Measurements from ENCODE around the gene RNF17.
"Not testable (repeated sequence)": the region's sequence is repeated elsewhere in the genome, so short reads cannot be mapped to it uniquely, and the experiment has no call there.

The RNF17 gene

GRCh38 chr13:24763596-24764275 is at the start of gene RNF17:
RNF17 (plus strand) TSS chr13:24764169; CDS start chr13:24764204, 35 bp downstream.
- DNase-seq, result no peak

GRCh38 chr13:24716011-24716410 is 48.0 kb upstream of the RNF17 start:
- DNase-seq, result no peak

DNA sequence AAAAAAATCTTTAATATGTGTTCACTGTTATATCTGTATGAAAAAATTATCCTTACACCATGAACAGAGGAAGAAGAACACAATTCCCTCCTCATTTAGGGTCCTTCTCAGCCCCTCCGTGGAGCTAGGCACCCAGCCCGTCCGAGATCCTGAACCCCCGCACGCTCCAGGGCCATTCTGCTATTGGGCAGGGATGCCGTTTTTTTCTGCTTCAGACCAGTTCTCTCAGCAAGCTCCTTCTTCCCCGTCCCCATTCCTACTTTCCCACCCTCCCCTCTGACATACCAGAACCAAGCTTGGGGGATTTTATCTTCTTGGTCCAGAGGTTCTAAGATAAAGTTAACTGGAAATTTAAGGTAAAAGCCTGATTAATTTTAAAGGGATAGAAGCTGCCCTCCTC is 47.5 kb upstream of the RNF17 start:
- no peak for DNase-seq

- DNase-seq, result no peak
Measured at GRCh38 chr13:24717217-24717616, 46.8 kb upstream of the RNF17 start.

DNA sequence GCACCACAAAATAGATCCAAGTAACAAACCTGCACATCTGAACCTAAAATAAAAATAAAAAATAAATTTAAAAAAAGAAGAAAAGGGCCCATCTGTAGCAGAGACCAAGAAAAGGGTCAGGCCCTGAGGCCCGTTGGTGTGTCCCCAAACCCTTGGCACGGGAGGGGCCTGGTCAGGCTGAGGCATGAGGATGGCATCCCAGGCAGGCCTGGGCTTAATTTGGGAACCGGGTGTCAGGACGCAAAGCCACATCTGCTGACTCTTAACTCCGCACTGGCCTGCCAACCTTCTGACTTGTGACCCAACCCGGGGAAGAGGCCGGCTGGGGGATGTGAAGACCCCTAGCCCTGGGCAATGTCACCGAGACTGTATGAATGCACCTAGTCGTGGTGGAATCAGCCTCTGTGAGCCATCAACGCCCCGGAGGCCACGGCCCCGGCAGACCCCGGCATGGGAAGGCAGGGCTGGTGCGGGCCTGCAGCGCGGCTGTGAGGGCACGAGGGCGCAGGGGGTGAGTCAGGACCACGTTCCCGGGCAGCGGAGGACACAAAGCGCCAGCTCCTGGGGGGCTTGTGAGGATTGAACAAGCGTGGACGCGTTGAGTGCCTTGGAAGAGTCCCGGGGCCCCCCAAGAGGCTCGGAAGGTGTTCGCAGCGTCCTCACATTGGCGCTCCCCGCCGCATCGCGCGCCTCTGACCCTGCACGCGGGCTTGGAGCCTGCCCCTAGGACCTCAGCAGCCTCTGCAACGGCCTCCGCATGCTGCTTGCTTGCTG is 45.6 kb upstream of the RNF17 start:
- no peak for DNase-seq

DNA sequence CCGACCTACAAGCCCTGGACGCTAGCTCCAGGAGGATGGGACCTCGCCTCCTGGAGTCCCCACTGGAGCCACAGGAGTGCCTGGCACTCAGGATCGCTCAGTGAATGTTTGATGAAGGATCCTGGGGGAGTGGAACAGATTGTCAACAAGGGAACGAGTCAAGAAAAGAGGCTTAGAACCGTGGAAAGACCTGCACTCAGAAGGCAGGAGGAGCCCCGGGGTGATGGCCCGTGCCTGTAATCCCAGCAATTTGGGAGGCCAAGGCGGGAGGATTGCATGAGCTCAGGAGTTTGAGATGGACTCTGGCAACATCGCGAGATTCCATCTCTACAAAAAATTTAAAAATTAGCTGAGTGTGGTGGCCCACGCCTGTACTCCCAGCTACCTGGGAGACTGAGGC is 44.8 kb upstream of the RNF17 start:
- DNase-seq, result no peak

DNA sequence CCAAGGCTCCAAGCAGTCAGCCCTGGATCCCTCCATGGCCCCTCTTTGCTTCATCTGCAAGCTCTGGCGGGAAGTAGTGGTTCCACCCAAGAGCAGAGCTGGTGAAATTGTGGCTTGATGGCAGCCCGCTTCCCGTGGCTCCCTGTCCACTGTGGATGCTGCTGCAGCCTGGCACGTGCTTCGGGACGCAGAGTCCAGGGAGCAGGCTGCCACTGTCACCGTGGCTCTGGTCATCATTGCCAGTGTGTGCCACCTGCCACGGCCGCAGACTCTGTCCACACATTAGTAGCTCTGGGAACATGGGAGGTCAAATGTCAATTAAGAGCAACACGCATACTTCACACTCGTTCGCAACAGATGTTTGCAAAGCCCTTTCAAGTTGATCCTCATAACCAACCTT is 40.8 kb upstream of the RNF17 start:
- DNase-seq, result no peak

- DNase-seq, result no peak
Measured at GRCh38 chr13:24724714-24725113, 39.3 kb upstream of the RNF17 start.

DNA sequence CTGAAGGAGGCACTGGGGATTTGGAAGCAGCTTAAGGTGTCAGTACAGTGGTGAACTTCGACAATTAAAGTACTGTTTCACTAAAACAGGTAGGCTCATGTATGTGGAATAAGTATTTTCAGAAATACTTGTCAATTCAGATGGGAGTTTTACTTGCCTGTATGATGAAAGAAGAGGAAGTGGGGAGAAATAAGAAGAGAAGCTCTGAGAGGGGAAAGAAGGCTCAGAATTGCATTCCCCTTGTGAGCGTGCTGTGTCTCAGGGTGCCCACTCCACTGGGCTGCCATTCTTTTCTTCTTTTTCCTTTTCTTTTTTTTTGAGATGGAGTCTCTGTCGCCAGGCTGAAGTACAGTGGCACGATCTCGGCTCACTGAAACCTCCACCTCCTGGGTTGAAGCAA is 38.6 kb upstream of the RNF17 start:
- no peak for DNase-seq

DNA sequence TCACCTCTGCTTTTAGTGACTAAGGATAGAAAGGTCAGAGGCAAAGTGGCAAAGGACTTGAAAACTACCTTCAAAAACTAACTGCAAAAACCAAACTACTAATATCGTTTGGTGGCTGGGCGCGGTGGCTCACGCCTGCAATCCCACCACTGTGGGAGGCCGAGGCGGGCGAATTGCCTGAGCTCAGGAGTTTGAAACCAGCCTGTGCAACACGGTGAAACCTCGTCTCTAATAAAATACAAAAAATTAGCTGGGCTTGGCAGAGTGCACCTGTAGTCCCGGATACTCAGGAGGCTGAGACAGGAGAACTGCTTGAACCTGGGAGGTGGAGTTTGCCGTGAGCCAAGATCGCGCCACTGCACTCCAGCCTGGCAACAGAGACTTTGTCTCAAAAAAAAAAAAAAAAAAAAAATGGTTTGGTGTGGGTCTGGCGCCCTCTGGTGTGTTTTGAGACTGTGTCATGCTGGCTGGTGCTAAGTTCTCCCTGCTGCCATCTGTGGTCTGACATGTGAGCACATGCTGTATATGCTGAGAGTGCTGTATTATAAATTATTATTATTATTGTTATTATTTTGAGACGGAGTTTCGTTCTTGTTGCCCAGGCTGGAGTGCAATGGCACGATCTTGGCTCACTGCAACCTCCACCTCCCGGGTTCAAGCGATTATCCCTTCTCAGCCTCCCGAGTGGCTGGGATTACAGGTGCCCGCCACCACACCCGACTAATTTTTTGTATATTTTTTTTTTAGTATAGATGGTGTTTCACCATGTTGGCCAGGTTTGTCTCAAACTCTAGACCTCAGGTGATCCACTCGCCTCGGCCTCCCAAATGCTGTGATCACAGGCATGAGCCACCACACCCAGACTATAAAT is 36.0 kb upstream of the RNF17 start:
- DNase-seq, result peak; percentile 64 to 68

DNA sequence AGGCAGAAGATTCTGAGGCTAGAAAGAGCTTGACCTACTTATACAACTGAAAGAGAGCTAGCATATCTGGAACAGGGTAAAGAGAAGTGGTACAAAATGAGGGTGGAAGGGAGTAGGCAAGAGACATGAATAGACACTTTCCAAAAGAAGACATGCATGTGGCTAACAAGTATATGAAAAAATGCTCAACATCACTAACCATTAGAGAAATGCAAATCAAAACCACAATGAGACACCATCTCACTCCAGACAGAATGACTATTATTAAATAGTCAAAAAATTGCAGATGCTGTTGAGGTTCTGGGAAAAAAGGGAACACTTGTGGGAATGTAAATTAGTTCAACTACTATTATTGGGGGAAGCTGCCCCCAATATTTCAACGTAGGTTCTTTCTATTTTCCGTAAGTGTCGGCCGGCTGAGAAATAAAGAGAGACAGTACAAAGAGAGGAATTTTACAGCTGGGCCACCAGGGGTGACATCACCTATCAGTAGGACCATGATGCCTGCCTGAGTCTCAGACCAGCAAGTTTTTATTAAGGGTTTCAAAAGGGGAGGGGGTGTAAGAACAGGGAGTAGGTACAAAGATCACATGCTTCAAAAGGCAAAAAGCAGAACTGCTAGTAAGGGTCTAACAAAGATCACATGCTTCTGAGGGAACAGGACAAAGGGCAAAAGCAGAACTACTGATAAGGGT is 32.9 kb upstream of the RNF17 start:
- not testable (repeated sequence) for DNase-seq

DNA sequence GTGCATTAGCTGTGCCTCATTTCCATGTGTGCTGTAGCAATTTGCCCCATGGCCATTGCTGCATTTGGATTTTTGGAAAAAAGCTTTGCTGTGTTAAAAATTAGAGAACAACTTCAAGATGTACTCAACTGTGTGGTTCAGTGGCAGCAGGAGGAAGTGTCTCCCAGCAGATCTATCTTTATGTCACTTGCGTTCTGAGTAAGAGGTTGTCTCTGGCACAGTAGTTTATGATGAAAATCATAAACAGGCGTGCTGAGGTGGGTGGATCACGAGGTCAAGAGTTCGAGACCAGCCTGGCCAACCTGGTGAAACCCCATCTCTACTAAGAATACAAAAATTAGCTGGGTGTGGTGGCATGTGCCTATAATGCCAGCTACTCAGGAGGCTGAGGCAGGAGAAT is 29.0 kb upstream of the RNF17 start:
- DNase-seq, result no peak

DNA sequence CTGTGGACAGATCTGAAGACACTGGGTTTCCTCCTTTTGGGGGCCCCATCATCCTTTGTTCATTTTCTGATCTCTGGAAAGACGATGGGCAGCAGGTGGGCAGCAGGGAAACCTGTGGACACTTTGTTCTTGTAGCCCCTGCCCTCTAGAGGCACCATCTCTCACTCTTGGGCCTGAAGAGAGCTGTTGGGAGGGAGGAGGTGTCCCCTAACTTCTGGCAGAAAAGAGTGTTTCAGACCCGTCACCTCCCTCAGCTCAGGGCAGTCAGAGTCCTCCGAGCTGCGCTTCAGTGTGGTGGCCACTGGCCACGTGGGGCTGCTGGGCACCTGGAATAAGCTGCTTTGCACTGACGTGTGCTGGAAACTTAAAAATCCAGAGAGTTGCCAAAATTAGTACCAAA is 26.9 kb upstream of the RNF17 start:
- DNase-seq, result no peak

- no peak for DNase-seq
Measured at GRCh38 chr13:24738366-24738847, 25.6 kb upstream of the RNF17 start.

- DNase-seq, result no peak
Measured at GRCh38 chr13:24740014-24740890, 23.7 kb upstream of the RNF17 start.

- DNase-seq, result no peak
Measured at GRCh38 chr13:24741016-24741662, 22.8 kb upstream of the RNF17 start.

DNA sequence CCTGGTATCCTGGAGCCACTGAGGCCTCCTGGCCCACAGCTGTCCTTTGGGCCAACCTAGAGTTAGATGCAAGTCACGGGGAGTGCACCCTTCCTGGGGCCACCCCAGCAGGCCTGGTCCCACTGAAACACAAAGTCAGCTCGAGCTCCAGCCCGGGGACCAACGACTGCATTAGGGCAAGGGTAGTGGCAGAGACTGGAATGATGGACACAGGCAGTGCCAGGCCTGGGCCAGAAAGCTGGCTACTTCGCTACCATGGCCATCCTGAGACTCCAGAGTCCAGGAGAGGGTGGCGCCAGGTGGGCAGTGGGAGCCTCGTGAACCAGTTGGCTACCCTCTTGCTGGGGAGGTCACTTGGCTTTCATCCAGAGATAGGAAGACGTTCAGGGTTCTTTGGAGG is 22.2 kb upstream of the RNF17 start:
- no peak for DNase-seq

DNA sequence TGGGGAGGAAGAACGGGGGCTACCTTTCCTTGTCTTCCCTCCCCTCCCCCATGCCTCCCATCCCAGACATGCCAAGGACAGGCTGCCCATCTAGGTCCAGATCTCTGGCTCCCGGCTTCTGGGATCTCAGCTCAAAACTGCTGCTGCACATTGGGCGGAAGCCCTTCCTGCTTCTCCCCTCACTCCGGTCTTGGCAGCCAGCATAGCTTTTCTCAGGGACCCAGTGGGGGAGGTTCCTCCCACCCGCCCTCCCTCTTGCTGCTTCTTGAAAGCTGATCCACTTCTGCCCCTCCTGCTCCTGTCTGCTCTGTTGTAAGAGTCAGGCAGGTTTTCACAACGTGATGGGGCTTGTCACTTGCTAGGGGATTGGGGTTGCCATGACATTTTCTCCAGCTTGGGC is 21.7 kb upstream of the RNF17 start:
- DNase-seq, result no peak

- no peak for DNase-seq
Measured at GRCh38 chr13:24742977-24743376, 21.0 kb upstream of the RNF17 start.

DNA sequence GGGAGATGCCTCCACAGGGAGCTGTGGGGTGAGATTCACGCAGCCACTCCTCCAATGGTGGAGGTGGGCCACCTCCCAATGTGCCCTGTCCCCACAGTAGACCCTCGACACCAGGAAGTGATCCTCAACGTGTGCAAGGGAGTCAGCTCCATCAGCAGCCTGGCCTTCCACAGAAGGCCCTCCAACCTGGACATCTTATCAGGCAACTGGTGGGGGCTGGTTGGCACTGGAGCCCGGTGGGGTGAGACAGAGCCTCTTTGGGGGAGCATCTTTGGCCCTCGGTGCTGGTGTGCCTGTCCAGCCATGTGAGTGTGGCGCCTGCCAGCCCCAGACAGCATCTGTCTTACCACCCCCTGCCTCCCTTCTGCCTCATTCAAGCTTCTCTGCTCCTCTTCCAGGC is 19.7 kb upstream of the RNF17 start:
- DNase-seq, result no peak

DNA sequence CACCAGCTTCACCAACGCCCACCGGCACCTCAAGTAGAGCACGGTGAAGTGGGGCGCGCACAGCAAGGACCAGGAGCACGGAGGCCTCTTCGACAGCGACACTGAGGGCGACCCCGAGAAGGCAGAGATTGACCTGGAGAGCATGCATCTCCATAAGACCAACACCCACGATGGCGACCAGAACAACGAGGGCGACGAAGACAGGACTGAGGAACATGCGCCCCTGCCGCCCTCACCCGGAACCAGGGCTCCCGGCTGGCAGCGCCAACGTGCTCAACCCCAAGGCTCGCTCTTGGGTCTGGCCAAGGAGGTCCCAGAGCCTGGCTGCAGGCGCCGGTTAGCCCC is 18.5 kb upstream of the RNF17 start:
- DNase-seq, result no peak

Measured in activated CD4-positive, alpha-beta T cell treated with anti-CD3 and anti-CD28 coated beads, Interleukin-2, amount 50 U/mL, for 48 hours (primary cell).